ENCODE measurements around the gene TXNL4B.
A peak's percentile ranks its signal among the peaks of the same experiment; 100 is the strongest.
"Not testable (repeated sequence)": the region's sequence is repeated elsewhere in the genome, so short reads cannot be mapped to it uniquely, and the experiment has no call there.

Gene TXNL4B

DNA sequence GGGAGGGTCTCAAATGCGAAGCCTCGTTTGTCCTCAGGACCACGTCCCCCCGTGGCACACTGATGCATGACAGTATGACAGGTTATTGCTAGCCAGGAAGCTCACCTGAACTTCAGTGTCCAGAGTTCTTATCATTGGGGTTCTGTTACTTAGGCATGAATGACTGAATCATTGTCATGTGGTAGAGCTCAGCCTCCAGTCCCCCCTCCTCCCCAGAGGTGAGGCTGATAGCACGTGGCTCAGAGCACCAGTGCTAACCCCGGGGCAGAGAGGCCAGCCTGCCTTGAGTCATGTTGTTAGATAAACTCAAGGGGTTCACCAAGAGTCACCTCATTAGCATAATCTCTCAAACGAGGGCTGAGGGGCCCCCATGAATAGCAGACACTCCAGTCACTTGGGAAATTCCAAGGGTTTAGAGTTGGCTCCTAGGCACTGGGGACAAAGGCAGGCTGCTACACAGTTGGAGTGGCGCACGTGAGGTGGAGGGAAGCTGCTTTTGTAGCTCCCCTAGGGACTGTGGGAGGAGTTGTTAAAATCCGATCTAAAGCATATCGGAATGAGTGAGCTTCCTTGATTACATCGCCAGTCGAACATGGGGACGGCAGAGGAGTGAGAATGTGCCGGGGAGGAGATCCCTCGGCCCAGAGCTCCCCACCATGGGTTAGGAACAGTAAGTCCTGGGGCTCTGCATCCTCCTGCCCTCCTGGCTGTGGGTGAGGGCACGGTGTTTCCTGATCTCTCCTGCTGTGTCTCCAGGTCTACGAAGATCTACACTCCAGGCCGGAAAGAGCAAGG is 18.4 kb upstream of the TXNL4B start:
- DNase-seq (ENCODE audit: low spot score), result peak; percentile 22

DNA sequence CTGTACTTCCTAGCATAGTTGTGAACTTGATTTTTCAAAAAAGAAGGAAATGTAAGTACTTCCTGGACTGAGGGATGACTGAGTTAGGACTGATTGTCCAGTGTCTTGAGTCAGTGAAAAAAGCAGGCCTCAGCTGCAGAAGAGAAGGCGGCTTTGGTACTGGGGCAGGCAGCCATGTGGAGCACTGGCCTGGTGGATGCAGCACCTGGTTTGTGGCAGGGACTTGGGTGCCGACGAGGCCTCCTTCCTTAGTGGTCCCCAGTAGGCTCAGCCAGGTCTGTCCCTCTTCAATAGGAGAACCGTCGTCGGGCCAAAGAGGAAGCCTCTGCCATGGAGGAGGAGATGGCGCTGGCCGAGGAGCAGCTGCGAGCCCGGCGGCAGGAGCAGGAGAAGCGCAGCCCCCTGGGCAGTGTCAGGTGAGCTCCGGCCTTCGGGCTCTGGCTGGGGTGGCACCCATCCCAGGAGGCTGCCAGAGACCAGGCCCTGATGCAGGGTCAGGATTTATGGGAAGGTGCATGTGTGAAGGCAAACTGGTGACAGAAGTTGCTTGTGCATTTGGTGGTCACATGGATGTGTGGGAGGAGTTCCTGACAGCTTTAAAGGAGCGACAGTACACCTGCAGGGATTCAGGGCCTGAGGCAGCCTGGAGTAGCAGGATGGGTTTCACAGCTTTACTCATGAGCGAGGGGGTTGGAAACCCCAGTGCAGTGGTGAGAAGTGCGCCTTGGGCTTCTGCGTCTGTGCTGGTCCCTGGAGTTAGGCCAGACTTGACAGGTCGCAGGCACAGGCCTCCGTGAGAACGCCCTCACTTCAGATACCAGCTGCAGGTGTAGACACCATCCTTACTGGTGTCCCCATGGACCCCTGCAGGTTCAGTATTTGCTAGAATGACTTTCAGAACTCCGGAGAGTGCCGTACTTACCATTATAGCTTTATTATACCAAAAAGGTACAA is 17.5 kb upstream of the TXNL4B start:
- no peak for DNase-seq (ENCODE audit: low spot score)

DNA sequence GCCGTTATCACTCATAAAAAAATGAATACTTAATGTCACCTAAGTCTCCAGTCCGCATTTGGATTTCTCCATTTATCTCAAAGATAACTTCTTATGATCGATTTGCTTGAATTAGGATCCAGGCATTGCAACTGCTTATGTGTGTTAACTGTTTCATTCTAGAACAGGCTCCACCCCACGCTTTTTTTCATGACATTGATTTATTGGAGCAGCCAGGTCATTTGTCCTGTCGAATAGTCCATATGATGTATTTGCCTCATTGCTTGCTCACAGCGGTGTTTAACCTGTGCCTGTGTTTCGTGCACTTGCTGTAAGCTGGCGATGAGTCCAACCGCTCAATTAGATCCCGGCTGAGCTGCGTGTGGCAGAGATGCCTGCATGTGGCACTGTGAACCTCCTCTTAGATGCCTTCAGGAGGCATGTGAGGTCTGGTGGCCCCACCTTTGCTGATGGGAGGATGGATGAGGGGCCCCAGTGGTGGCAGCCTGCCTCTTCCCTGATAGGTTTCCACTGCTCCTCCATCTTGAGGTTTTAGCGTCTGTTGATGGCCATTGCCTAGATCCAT is 16.6 kb upstream of the TXNL4B start:
- no peak for DNase-seq (ENCODE audit: low spot score)

DNA sequence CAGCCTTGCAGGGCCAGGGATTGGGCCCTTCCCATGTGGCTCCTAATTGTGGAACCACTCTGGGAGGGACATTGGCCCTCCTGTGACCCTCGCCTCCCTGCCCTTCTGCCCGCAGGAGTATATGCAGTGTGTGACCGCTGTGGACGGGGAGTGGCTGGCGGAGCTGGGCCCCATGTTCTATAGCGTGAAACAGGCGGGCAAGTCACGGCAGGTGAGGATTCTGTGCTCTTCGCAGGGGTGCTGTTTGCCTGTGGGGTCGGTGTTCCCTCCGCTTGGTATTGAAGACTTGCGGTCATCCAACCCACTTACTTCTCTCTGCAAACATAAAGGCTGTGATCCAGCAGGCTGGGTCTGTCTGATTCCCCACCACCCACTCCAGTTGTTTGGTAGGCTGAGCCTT is 15.9 kb upstream of the TXNL4B start:
- no peak for DNase-seq (ENCODE audit: low spot score)

DNA sequence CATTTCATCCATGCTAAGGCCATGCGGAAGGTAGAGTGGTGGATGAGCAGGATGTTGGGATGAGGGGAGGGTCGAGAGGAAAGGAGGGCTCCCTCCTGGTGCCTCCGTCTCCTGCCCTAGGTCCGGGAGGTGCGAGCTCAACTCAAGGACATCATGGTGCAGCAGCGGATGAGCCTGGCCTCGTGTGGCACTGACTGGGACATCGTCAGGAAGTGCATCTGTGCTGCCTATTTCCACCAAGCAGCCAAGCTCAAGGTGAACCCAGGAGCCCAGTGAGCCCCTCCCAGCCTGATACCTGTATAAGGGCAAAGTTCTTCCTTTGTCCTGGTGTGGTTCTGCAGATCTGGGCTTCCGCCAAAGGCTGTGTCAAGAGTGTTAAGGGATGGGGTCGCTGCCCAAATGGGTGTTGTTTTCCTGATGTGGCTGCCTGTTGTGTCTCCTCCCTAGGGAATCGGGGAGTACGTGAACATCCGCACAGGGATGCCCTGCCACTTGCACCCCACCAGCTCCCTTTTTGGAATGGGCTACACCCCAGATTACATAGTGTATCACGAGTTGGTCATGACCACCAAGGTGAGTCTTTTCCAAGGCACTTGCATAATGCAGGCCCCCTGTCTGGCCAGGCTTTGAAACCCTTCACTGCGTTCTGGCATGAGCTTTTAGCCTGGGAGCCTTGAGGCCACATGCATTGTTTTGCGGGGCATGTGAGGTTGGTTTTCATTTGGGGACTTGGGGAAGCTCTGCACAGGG is 15.1 kb upstream of the TXNL4B start:
- no peak for DNase-seq (ENCODE audit: low spot score)

DNA sequence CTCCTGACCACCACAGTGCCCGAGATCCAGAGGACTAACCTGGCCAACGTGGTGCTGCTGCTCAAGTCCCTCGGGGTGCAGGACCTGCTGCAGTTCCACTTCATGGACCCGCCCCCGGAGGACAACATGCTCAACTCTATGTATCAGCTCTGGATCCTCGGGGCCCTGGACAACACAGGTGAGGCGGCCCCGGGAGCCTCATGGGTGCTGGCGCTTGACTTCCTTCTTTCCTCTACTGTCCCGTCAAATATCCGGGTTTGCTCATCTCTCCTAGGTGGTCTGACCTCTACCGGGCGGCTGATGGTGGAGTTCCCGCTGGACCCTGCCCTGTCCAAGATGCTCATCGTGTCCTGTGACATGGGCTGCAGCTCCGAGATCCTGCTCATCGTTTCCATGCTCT is 14.0 kb upstream of the TXNL4B start:
- DNase-seq (ENCODE audit: low spot score), result no peak

DNA sequence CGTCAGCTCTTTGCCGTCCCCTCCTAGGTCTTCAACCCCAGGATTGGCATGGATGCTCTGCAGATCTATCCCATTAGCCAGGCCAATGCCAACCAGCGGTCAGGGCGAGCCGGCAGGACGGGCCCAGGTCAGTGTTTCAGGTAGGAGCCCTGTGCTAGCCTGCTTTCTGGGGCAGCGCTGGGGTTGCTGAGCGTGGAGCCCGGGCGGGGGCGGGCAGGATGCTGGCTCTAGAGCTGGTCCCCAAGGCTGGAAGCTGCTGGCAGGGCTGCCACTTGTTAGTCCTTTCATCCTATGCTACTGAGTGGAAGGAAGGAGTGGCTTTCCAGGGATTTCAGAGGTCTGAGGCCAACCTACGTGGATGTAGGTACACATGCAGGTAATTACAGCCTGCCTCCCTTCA is 12.6 kb upstream of the TXNL4B start:
- DNase-seq (ENCODE audit: low spot score), result no peak

DNA sequence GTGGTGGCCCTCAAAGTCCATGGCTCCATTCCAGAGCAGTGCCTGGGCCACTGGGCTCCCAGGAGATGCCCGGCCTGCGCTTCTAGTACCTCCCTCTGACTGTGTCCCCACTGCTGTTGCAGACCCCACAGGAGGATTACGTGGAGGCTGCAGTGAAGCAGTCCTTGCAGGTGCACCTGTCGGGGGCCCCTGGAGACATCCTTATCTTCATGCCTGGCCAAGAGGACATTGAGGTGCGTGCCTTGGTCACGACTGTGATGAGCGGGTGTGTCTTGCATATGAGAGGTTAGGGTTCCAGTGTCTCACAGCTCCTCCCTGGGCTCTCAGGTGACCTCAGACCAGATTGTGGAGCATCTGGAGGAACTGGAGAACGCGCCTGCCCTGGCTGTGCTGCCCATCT is 11.5 kb upstream of the TXNL4B start:
- DNase-seq (ENCODE audit: low spot score), result no peak

DNA sequence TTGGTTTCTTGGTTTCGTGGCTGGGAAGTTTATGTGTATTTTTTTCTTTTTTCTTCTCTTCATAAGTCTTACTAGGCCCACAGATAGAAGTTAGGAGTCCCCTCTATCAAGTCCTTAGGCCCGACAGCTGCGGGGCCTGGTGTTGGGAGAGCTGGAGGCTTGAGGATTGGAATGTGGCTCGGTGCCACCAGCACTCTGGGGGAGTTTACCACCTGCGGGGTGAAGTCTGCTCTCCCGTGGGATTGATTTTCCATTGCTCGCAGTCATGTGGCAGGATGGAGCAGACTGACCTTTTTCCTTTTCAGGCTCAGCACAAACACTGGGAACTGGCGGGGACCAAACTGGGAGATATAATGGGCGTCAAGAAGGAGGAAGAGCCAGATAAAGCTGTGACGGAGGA is 7.8 kb upstream of the TXNL4B start:
- DNase-seq (ENCODE audit: low spot score), result no peak

DNA sequence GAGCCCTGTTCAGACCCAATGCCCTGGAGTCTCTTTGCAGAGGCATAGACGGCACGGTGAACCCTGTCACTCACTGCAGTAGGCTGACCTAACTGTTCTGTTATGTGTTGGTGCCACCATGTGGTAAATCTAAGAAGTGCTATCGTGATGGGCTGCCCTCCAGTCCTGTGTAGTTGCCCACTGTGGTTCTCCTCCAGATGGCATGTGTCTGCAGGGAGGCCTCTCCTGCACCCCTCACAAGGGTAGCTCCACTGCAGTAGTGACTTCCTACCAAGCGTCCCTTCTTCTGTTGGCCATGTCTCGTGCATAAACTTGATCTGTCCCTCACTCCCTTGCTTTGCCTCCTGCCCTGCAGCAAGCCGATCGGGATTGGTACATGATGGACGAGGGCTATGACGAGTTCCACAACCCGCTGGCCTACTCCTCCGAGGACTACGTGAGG is 6.0 kb upstream of the TXNL4B start:
- DNase-seq (ENCODE audit: low spot score), result peak; percentile 69

DNA sequence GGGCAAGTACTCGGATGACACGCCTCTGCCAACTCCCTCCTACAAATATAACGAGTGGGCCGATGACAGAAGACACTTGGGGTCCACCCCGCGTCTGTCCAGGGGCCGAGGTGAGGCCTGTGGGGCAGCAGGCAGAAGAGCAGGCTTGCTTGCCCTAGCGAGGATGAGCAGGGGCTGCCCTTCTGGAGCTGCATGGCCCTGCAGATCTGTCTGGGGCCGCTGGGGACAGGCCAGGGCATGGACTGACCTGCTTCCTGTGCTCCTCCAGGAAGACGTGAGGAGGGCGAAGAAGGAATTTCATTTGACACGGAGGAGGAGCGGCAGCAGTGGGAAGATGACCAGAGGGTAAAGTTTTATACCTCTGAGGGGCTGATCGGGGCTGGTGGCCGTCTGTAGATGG is 5.5 kb upstream of the TXNL4B start:
- no peak for DNase-seq (ENCODE audit: low spot score)

DNA sequence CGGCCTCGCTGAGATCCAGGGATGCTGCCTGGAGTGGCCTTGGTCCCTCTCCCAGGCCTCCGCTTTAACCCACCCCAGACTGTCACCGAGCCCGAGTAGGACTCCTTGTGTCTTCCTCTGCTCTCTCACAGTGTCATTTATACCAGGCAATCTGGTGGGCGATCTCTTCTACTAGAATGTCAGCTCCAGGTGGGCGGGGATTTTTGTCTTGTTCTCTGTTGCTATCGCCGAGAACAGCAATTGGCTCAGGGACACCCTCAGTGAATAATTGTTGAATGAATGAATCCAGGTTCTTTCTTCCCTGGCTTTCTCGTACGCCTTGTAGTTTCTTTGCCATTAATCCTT is 818 bp upstream of the TXNL4B start:
- DNase-seq (ENCODE audit: low spot score), result peak; percentile 15

DNA sequence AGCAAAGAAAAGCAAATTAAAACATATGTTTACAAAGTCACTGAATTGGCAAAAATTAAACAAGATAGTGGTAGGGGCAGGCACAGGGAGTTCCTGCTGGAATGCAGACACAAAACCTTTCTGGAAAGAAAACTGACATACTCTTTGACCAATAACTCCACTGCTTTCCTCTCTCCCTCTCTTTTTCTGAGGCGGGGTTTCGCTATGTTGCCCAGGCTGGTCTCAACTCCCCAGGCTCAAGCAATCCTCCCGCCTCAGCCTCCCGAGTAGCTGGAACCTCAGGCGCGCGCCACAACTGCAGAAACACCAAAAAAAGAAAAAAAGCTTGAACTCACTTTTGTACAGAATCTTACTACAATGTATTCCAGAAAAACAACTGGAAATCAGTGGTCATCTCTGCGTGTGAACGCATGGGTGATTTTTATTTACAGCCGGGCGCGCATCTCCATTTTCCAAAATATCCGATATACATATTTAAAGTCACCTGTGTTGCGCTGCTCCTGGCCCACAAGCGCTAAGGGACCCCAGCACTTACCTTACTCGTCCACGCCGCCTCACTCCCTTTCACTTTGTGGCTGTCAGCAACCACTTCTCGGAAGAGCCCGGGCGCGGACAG is 480 bp downstream of the TXNL4B start:
- DNase-seq (ENCODE audit: low spot score), result peak; percentile 70

DNA sequence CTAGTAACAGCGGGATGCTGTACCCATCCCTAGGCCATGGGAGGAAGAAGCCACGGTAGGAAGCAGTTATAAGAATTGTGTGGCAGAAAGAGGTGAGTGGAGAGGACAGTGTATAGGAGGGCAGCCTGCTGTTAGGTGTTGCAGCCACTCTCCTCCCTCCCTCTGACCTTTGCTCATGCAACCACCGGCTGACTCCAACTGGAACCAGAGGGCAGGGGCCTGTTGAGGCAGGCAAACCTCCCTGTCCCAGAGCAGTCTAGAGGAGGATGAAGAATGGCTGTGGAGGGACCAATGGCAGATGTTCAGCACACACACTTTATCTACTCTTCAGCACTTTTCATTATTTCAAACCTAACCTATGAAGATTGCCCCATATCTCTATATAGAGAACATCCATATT is 2.2 kb downstream of the TXNL4B start:
- DNase-seq (ENCODE audit: low spot score), result no peak

DNA sequence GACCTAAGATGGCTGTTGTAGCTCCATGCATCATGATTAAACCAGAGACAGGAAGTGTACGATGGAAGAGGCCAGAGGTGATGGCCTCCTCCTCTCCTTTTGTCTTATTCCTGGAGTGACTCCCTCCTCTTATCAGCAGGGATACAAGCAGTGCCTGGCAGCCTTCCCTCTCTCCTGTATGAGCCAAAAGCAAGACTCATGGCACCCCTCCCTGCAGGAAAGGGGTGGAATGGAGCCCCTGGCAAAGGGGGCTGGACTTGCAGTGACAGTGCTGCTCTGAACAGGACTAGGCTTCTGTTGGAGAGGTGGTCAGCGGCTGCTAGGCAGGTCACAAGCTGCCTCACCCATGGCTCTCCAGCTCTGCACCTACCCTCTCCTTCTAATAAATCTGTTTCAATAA is 8.4 kb downstream of the TXNL4B start:
- no peak for DNase-seq (ENCODE audit: low spot score)

DNA sequence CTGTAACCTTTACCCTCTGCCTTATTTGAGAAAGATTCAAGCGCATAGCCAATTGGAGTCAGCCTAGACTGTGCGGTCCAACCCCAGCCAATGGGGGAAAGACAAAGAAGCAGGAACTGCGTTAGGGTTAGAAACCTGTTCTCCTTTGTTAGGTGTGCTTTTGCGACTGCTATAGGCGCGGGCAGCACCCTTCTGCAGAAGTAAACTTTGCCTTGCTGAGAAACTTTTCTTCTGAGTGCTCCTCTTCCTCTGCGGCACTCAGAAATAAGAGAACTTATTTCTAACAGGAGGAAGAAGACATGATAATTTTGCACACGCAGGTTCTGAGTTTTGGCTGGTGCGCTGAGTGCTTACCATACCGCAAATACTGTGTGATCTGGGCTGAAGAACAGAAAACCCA is 9.0 kb downstream of the TXNL4B start:
- DNase-seq (ENCODE audit: low spot score), result no peak

DNA sequence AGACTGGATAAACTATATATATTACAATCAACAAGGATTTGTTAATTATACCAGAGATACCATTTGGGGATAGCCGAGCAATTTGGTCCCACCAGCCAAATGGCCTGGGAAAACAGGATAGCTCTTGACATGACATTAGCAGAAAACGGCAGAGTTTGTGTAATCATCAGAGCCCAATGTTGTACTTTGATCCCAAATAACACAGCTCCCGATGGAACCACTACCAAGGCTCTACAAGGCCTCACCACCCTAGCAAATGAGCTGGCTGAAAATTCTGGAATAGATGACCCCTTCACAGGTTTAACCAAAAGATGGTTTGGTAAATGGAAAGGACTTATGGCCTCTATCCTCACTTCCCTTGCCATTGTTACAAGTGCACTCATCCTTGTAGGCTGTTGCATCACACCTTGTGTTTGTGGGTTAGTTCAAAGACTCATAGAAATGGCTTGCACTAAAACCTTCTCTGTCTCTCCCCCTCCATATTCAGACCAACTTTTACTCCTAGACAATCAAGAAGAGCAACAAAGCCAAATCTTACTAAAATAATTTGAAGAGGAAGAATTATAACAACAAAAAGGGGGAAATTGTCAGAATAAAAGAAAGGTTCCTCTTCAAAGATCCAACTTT is 9.5 kb downstream of the TXNL4B start:
- peak; percentile 22 for DNase-seq (ENCODE audit: low spot score)

DNA sequence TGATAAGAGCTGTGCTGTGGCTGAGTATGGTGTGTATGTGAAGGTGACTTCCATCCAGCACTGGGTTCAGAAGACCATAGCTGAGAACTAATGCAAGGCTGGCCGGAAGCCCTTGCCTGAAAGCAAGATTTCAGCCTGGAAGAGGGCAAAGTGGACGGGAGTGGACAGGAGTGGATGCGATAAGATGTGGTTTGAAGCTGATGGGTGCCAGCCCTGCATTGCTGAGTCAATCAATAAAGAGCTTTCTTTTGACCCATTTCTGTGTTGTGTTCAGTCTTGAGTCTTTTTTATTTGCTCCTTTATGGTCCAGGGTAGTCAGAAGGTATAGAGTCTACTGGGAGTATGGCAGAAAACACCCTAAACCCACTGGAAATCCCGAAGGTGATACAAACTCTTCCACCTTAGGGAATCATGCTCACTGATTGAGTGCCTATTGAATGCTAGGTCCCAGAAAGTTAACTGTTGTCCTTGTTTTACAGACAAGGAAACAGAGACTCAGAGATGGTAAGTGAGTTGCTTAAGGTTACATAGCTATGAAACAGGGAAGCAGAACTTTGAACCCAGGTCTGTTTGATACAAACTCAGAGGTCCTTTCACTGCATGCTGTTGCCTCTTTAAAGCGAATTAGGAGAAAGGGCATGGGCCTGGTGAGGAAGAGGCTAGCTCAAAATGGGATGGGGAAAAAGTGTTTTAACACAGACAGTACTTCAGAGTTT is 16.3 kb downstream of the TXNL4B start:
- not testable (repeated sequence) for DNase-seq (ENCODE audit: low spot score)

DNA sequence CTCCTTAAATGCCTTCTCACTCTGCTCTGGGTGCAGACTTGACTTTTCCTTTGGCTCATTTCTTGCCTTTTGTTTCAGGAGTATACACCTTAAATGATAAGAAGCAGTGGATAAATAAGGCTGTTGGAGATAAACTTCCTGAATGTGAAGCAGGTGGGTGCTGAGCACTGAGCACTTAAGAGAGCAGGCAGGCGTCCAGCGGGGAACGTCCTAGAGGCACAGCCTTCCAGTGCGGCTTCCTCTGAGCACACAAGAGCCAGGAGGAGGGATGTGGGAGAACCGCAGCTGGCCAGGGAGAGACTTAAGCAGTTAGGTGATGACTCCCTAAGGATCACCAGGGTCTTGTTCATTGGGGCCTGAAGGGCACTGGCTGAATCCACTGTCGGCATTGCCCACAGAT is 18.4 kb downstream of the TXNL4B start:
- not testable (repeated sequence) for DNase-seq (ENCODE audit: low spot score)

DNA sequence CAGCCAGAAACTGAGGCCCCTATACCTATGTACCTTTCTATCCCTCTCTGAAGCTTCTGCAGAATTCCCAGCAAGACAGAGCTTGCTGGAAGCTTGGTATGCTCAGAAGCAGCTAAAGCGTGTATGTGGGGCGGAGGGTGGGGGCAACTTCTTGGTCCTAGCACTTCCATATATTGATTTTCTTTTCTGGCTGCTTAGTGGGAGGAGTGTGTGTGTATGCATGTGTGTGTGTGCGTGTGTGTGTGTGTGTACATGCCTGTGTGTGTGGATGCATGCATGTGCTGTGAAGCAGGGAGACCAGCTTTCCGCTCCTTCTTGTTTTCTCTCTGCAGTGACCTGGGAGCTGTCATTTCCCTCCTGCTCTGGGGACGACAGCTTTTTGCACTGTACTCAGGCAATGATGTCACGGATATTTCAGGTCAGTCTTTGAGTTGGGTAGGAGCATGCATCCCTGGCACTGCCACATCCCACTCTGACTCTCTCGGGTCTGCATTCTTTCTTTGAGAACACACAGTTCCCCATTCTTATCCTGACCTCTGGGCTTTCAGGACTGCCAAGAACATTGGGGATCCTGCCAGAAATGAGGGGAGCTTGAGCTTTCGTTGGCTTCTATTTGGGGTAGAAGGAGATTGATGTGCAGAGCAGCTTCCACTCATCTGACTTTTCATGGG is 19.7 kb downstream of the TXNL4B start:
- no peak for DNase-seq (ENCODE audit: low spot score)

Measured in kidney tubule cell (primary cell).